Ascending aorta (tissue), 2 donors: ENCODE data around the gene DMD. TPM values are rescaled to one million over a fixed set of nuclear protein-coding genes. Genes with fewer than 3 reads are reported as not detected.
A peak's percentile ranks its signal among the peaks of the same experiment; 100 is the strongest.

Experiments
- DNase-seq, 2 donors: peaks; one replicate each; pipeline ENCODE4 v3.0.0-alpha.2; 2019; ENCODE audit warnings: low spot score in 2 of 2
- H3K27ac ChIP-seq, 2 donors: fragments of 200-600 bp; sonication (generic); one replicate each; pipeline ENCODE4 v1.5.1; 2016 to 2017; ENCODE audit warnings: mild to moderate bottlenecking in 1 of 2
- H3K27me3 ChIP-seq: fragments of 200-600 bp; sonication (generic); one replicate; pipeline ENCODE4 v1.5.1; 2017
- H3K36me3 ChIP-seq, 2 donors: fragments of 200-600 bp; sonication (generic); one replicate each; pipeline ENCODE4 v1.5.1; 2016
- H3K4me1 ChIP-seq, 2 donors: fragments of 200-600 bp; sonication (generic); one replicate each; pipeline ENCODE4 v1.5.1; 2016 to 2017; ENCODE audit warnings: mild to moderate bottlenecking in 1 of 2
- H3K4me3 ChIP-seq, 2 donors: fragments of 200-600 bp; sonication (generic); one replicate each; pipeline ENCODE4 v1.5.1; 2016 to 2017; ENCODE audit warnings: mild to moderate bottlenecking in 1 of 2
- H3K9me3 ChIP-seq, 2 donors: fragments of 200-600 bp; sonication (generic); one replicate each; pipeline ENCODE4 v1.5.1; 2016
- CTCF ChIP-seq, 3 experiments: fragments of 200-600 bp in 2 of 3; fragments of 450-650 bp in 1 of 3; sonication (generic) in 2 of 3; IDR thresholded peaks; one replicate each; pipeline ENCODE4 v1.5.1; 2016 to 2019; ENCODE audit warnings: antibody characterized with exemption in 3 of 3, mild to moderate bottlenecking in 1 of 3, moderate library complexity in 1 of 3
- intact Hi-C: fragments of 100-400 bp; cut with DNase I; formaldehyde crosslinking; loops from one replicate; pipeline ENCODE4 v1.15.1; 2023
- total RNA-seq: library from RNA; depleted of rRNA; stranded (reverse); fragments of >200 nt; gene quantifications from one replicate; pipeline ENCODE4 v1.1.0, GENCODE V29; 2016

DMD gene
- 40.0 TPM for total RNA-seq

DNA sequence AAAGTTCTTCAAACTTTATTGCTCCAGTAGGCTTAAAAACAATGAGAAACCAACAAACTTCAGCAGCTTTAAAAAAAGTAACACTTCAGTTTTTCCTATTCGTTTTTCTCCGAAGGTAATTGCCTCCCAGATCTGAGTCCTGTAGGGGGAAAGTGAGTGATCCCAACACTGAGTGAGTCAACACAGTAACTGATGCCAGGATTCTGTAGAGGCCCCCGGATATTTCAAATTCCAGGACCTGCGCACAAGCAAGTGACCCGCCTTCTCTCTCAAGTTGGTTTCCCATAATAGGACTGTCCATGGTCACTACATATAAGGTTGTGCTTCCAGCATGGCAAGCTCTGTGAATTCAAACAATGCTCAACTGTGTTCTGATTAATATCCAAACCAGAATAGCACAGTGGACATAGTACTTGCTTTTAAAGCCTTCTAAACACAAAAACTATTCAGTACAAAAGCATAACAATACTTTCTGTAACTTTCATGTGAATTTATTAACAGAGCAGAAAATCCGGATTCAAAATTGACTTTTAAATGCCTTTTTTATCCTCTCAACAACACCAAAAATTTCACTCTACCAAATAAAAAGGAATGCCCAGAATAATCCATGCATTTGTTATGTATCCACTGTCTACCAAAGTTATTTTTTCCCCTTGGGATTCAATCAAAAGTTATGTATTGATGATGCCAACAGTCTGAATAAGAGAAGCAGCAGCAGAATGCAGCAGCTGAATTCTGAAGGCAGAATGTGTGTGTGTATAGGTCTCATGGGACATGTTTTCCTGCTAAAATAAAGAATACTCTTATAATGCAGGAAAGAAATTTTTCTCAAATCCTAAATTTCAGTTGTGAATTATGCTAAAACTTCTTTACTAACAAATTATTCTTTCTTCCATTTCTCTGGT is at the start of gene DMD:
DMD (minus strand) TSS at position 194 of the 905 bp plus-strand sequence. CDS start 237 bp downstream, outside the sequence.
- no peaks in the 10 kb centered on the region for H3K27me3 ChIP-seq
- H3K27ac ChIP-seq: peak within 1 kb of the TSS; percentile 31 to 68
- no peak for TF ChIP-seq CTCF (IDR thresholded peaks at IDR 0.05)
- DNase-seq: peak; percentile 13 to 84
- intact Hi-C loops: loop anchor here (5.0 to 10.0 kb wide), 3 partner anchors 126 to 677 kb away; no protein-coding TSS in a partner anchor
- H3K9me3 ChIP-seq: peaks cover 0 to 6% of the 10 kb centered on the region in 2 donors
- H3K4me3 ChIP-seq: peak within 1 kb of the TSS; percentile 48 to 57
- no peaks in the 10 kb centered on the region for H3K4me1 ChIP-seq
- no peaks in the 10 kb centered on the region for H3K36me3 ChIP-seq

DNA sequence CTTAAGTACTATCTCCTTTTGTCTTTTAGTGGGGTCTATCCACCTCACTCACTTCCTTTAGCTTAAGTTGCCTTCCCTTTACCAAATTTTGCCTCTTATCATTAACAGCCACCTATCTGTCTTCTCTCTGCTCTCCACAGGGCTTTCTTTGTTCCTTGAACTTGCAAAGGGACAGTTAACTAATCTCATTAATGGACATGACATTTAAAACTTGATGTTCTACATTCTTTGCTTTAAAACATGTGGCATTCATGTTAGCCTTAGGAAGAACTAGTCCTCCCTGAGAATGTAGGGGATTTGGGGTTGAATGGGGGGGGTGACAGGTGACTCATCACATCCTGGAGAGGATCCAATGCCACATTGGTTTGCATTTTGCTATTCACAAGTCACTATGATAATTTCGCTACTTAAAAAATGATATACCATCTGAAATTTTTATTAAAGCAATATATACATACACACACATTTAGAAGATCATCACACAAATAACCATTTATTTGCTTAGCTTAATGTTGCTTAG is 41.0 kb upstream of the DMD start:
- H3K27me3 ChIP-seq: no peaks in the 10 kb centered on the region
- no peak for TF ChIP-seq CTCF (IDR thresholded peaks at IDR 0.05)
- no peak overlapping the region for H3K4me3 ChIP-seq
- H3K4me1 ChIP-seq: no peaks in the 10 kb centered on the region
- no peak for DNase-seq
- no peaks in the 10 kb centered on the region for H3K36me3 ChIP-seq
- intact Hi-C loops: no loop called here
- no peak overlapping the region for H3K27ac ChIP-seq
- H3K9me3 ChIP-seq: no peaks in the 10 kb centered on the region

DNA sequence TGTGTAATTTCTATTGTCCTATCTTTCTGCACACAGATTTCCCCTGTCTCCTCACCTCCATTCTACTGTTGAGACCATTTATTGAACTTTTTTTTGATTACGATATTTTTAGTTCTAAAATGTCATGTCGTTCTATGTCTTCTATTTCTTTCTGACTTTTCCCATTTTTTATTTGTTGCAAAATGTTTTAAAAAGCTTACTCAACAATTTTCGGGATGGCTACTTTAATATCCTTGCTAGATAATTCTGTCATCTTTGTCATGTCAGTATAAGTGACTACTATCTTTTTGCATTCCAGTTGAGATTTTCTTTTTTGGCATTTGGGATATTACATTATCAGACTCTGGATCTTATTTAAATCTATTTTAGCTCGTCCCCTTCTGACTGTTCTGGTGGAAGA is 7.5 kb upstream of the DMD start:
- no peak for DNase-seq
- H3K4me3 ChIP-seq: no peak overlapping the region
- TF ChIP-seq CTCF (IDR thresholded peaks at IDR 0.05): no peak
- no peak overlapping the region for H3K27ac ChIP-seq
- no peaks in the 10 kb centered on the region for H3K4me1 ChIP-seq
- intact Hi-C loops: loop anchor here (10.0 kb wide), 2 partner anchors 134 to 684 kb away; no protein-coding TSS in a partner anchor
- peaks cover 0 to 6% of the 10 kb centered on the region in 2 donors for H3K9me3 ChIP-seq
- no peaks in the 10 kb centered on the region for H3K36me3 ChIP-seq
- no peaks in the 10 kb centered on the region for H3K27me3 ChIP-seq

GRCh38 chrX:33210156-33210555 is 1.2 kb downstream of the DMD start:
- Histone ChIP-seq H3K36me3 (no peaks in the 10 kb centered on the region), H3K4me3 (peak overlapping the region; percentile 48 to 57), H3K4me1 (no peaks in the 10 kb centered on the region), H3K27ac (peak overlapping the region; percentile 31 to 68), H3K27me3 (no peaks in the 10 kb centered on the region), H3K9me3 (no peaks in the 10 kb centered on the region)
- DNase-seq: no peak
- intact Hi-C loops: loop anchor here (5.0 to 10.0 kb wide), 3 partner anchors 125 to 675 kb away; no protein-coding TSS in a partner anchor
- no peak for TF ChIP-seq CTCF (IDR thresholded peaks at IDR 0.05)

GRCh38 chrX:33207056-33207455 is 4.3 kb downstream of the DMD start:
- Histone ChIP-seq H3K4me1 (no peaks in the 10 kb centered on the region), H3K27ac (peak overlapping the region; percentile 63 to 68), H3K27me3 (no peaks in the 10 kb centered on the region), H3K4me3 (peak overlapping the region; percentile 28 to 57), H3K9me3 (no peaks in the 10 kb centered on the region), H3K36me3 (no peaks in the 10 kb centered on the region)
- no peak for DNase-seq
- no peak for TF ChIP-seq CTCF (IDR thresholded peaks at IDR 0.05)
- intact Hi-C loops: loop anchor here (10.0 kb wide), 1 partner anchor 172 kb away; no protein-coding TSS in a partner anchor
